Measurements from ENCODE around the gene PPDPF.

PPDPF gene

GRCh38 chr20:63542031-63542559, 21.5 kb downstream of the PPDPF start:
- ATAC-seq (no peak), DNase-seq (ENCODE audit: low spot score in 2 of 2) (no peak)
- Mint-ChIP-seq H3K4me1 (peaks cover 14% of the 10 kb centered on the region), H3K4me3 (no peak overlapping the region), H3K27ac (no peak overlapping the region), H3K9me3 (no peaks in the 10 kb centered on the region), H3K36me3 (peaks cover 5% of the 10 kb centered on the region)

GRCh38 chr20:63542696-63543095, 22.1 kb downstream of the PPDPF start:
- no peak overlapping the region for H3K4me3 Mint-ChIP-seq
- H3K4me1 Mint-ChIP-seq: peaks cover 8% of the 10 kb centered on the region
- no peaks in the 10 kb centered on the region for H3K9me3 Mint-ChIP-seq
- ATAC-seq (no peak), DNase-seq (ENCODE audit: low spot score in 2 of 2) (no peak)
- no peak overlapping the region for H3K27ac Mint-ChIP-seq
- H3K36me3 Mint-ChIP-seq: peaks cover 5% of the 10 kb centered on the region

GRCh38 chr20:63543131-63543530, 22.6 kb downstream of the PPDPF start:
- Mint-ChIP-seq H3K36me3 (peaks cover 5% of the 10 kb centered on the region), H3K4me3 (no peak overlapping the region), H3K4me1 (peaks cover 6% of the 10 kb centered on the region), H3K27ac (no peak overlapping the region), H3K9me3 (no peaks in the 10 kb centered on the region)
- ATAC-seq (no peak), DNase-seq (ENCODE audit: low spot score in 2 of 2) (no peak)

GRCh38 chr20:63543733-63544132, 23.2 kb downstream of the PPDPF start:
- Mint-ChIP-seq H3K36me3 (peaks cover 5% of the 10 kb centered on the region), H3K4me1 (peaks cover 6% of the 10 kb centered on the region), H3K27ac (peak overlapping the region; percentile 3), H3K9me3 (no peaks in the 10 kb centered on the region), H3K4me3 (no peak overlapping the region)
- DNase-seq (ENCODE audit: low spot score in 2 of 2): no peak
- ATAC-seq: no peak

GRCh38 chr20:63544241-63544957, 23.8 kb downstream of the PPDPF start:
- no peak for DNase-seq (ENCODE audit: low spot score in 2 of 2)
- H3K36me3 Mint-ChIP-seq: peaks cover 5% of the 10 kb centered on the region
- peak overlapping the region; percentile 3 for H3K27ac Mint-ChIP-seq

GRCh38 chr20:63544958-63545516, 24.5 kb downstream of the PPDPF start:
- DNase-seq (ENCODE audit: low spot score in 2 of 2) (no peak), ATAC-seq (no peak)
- Mint-ChIP-seq H3K9me3 (no peaks in the 10 kb centered on the region), H3K4me1 (peaks cover 12% of the 10 kb centered on the region), H3K27ac (no peak overlapping the region), H3K36me3 (peaks cover 5% of the 10 kb centered on the region), H3K4me3 (no peak overlapping the region)

More at GRCh38 chr20:63544241-63544957, 23.8 kb downstream of the PPDPF start:
- no peak overlapping the region for H3K4me3 Mint-ChIP-seq
- peaks cover 9% of the 10 kb centered on the region for H3K4me1 Mint-ChIP-seq
- no peaks in the 10 kb centered on the region for H3K9me3 Mint-ChIP-seq
- ATAC-seq: no peak

GRCh38 chr20:63545814-63546213, 25.2 kb downstream of the PPDPF start:
- ATAC-seq: no peak

GRCh38 chr20:63546256-63546955, 25.8 kb downstream of the PPDPF start:
- no peak overlapping the region for H3K27ac Mint-ChIP-seq
- DNase-seq (ENCODE audit: low spot score in 2 of 2): no peak
- H3K36me3 Mint-ChIP-seq: no peaks in the 10 kb centered on the region
- ATAC-seq: no peak
- peaks cover 12% of the 10 kb centered on the region for H3K4me1 Mint-ChIP-seq
- no peaks in the 10 kb centered on the region for H3K9me3 Mint-ChIP-seq
- H3K4me3 Mint-ChIP-seq: no peak overlapping the region

More at GRCh38 chr20:63545814-63546213, 25.2 kb downstream of the PPDPF start:
- Mint-ChIP-seq H3K4me1 (peaks cover 12% of the 10 kb centered on the region), H3K4me3 (no peak overlapping the region), H3K27ac (no peak overlapping the region), H3K9me3 (no peaks in the 10 kb centered on the region), H3K36me3 (no peaks in the 10 kb centered on the region)
- DNase-seq (ENCODE audit: low spot score in 2 of 2): no peak

GRCh38 chr20:63546956-63547724, 26.6 kb downstream of the PPDPF start:
- H3K27ac Mint-ChIP-seq: no peak overlapping the region
- no peaks in the 10 kb centered on the region for H3K36me3 Mint-ChIP-seq
- H3K4me1 Mint-ChIP-seq: peaks cover 14% of the 10 kb centered on the region
- no peak overlapping the region for H3K4me3 Mint-ChIP-seq
- DNase-seq (ENCODE audit: low spot score in 2 of 2): no peak
- ATAC-seq: no peak
- no peaks in the 10 kb centered on the region for H3K9me3 Mint-ChIP-seq

- H3K4me1 Mint-ChIP-seq: peaks cover 22% of the 10 kb centered on the region
- no peaks in the 10 kb centered on the region for H3K9me3 Mint-ChIP-seq
- no peak within 1 kb of the TSS for H3K27ac Mint-ChIP-seq
- ATAC-seq: no peak
- H3K4me3 Mint-ChIP-seq: no peak within 1 kb of the TSS
- DNase-seq (ENCODE audit: low spot score in 2 of 2): no peak
- peaks cover 8% of the 10 kb centered on the region for H3K36me3 Mint-ChIP-seq
These were observed 27.3 kb downstream of the PPDPF start, which contains the start of gene SRMS for GRCh38 chr20:63547725-63548480. SRMS (minus strand) TSS chr20:63547749; CDS start chr20:63547463, 286 bp downstream.

GRCh38 chr20:63548542-63548941, 28.0 kb downstream of the PPDPF start:
- DNase-seq (ENCODE audit: low spot score in 2 of 2): no peak
- Mint-ChIP-seq H3K4me3 (no peak overlapping the region), H3K4me1 (peaks cover 24% of the 10 kb centered on the region), H3K36me3 (peaks cover 10% of the 10 kb centered on the region), H3K27ac (no peak overlapping the region), H3K9me3 (no peaks in the 10 kb centered on the region)
- ATAC-seq: no peak

GRCh38 chr20:63549019-63549418, 28.5 kb downstream of the PPDPF start:
- ATAC-seq: no peak

GRCh38 chr20:63549679-63550282, 29.2 kb downstream of the PPDPF start:
- Mint-ChIP-seq H3K4me1 (peaks cover 24% of the 10 kb centered on the region), H3K27ac (peak overlapping the region; percentile 26), H3K36me3 (peaks cover 10% of the 10 kb centered on the region), H3K4me3 (no peak overlapping the region), H3K9me3 (no peaks in the 10 kb centered on the region)
- DNase-seq (ENCODE audit: low spot score in 2 of 2) (no peak), ATAC-seq (no peak)

More at GRCh38 chr20:63549019-63549418, 28.5 kb downstream of the PPDPF start:
- peaks cover 10% of the 10 kb centered on the region for H3K36me3 Mint-ChIP-seq
- peaks cover 24% of the 10 kb centered on the region for H3K4me1 Mint-ChIP-seq
- DNase-seq (ENCODE audit: low spot score in 2 of 2): no peak
- no peak overlapping the region for H3K4me3 Mint-ChIP-seq
- peak overlapping the region; percentile 26 for H3K27ac Mint-ChIP-seq
- no peaks in the 10 kb centered on the region for H3K9me3 Mint-ChIP-seq

- Mint-ChIP-seq H3K4me3 (no peak overlapping the region), H3K4me1 (peaks cover 18% of the 10 kb centered on the region), H3K36me3 (peaks cover 10% of the 10 kb centered on the region), H3K27ac (no peak overlapping the region), H3K9me3 (no peaks in the 10 kb centered on the region)
- ATAC-seq (no peak), DNase-seq (ENCODE audit: low spot score in 2 of 2) (no peak)
These were observed 30.5 kb downstream of the PPDPF start for GRCh38 chr20:63551068-63551467.

All from stimulated activated effector memory CD8-positive, alpha-beta T cell treated with anti-CD3 and anti-CD28 coated beads, Interleukin-12 subunit alpha, Interleukin-12 subunit beta, amount 100 ng/mL, for 72 hours (primary cell).